HepG2 (cell line): Measurements from ENCODE around the gene PPIL6. TPM values are rescaled to one million over a fixed set of nuclear protein-coding genes. Genes with fewer than 3 reads are reported as not detected.

Experiments used
- KDM1A ChIP-seq: IDR thresholded peaks from 2 replicates; pipeline ENCODE4 v1.6.1; 2016; ENCODE audit warnings: missing compliant biosample characterization
- KDM2A ChIP-seq: sonication (generic); formaldehyde crosslinking; IDR thresholded peaks from 2 replicates; pipeline ENCODE4 v1.4.0; 2020; ENCODE audit warnings: low read depth, missing genetic modification reagents, borderline replicate concordance
- MAFK ChIP-seq, 2 experiments: IDR thresholded peaks in 1 of 2; conservative IDR thresholded peaks in 1 of 2; 2 replicates each; pipeline ENCODE4 v1.6.1; 2011; ENCODE audit warnings: improper control_type of control experiment in 2 of 2, low read length in 2 of 2
- MAZ ChIP-seq, 2 experiments: sonication (generic) in 1 of 2; formaldehyde crosslinking in 1 of 2; IDR thresholded peaks; 2 replicates each; pipeline versions ENCODE4 v1.5.0 to v1.6.1; 2012 to 2020; ENCODE audit warnings: low read depth in 2 of 2, mild to moderate bottlenecking in 2 of 2, borderline replicate concordance in 1 of 2, improper control_type of control experiment in 1 of 2, low read length in 1 of 2, missing genetic modification reagents in 1 of 2, moderate library complexity in 1 of 2
- MLLT10 ChIP-seq: sonication (generic); formaldehyde crosslinking; IDR thresholded peaks from 2 replicates; pipeline ENCODE4 v1.4.0; 2020; ENCODE audit warnings: missing genetic modification reagents
- MXI1 ChIP-seq: IDR thresholded peaks from 3 replicates; pipeline ENCODE4 v1.6.1; 2012; ENCODE audit warnings: low read depth, low read length, inconsistent platforms, borderline replicate concordance
- MYC ChIP-seq: sonication (generic); formaldehyde crosslinking; IDR thresholded peaks from 2 replicates; pipeline ENCODE4 v1.9.0; 2021; ENCODE audit warnings: missing genetic modification reagents, borderline replicate concordance
- POLR2A ChIP-seq, 2 experiments: IDR thresholded peaks; 2 replicates each; pipeline ENCODE4 v1.6.1; 2011; ENCODE audit warnings: low read depth in 2 of 2, low read length in 2 of 2, mild to moderate bottlenecking in 1 of 2, moderate library complexity in 1 of 2; ENCODE audit not compliant: insufficient read depth in 1 of 2
- POLR2AphosphoS5 ChIP-seq: IDR thresholded peaks from 2 replicates; pipeline ENCODE4 v1.6.1; 2012; ENCODE audit warnings: low read depth, low read length
- RNF2 ChIP-seq: fragments of 450-650 bp; conservative IDR thresholded peaks from 2 replicates; pipeline ENCODE4 v1.6.1; 2016; ENCODE audit warnings: low read depth
- TOPORS ChIP-seq: sonication (generic); formaldehyde crosslinking; IDR thresholded peaks from 2 replicates; pipeline ENCODE4 v1.8.0; 2023; ENCODE audit warnings: mild to moderate bottlenecking, missing genetic modification reagents
- ZNF34 ChIP-seq: sonication (generic); formaldehyde crosslinking; IDR thresholded peaks from 2 replicates; pipeline ENCODE4 v1.4.0; 2020; ENCODE audit warnings: mild to moderate bottlenecking, missing genetic modification reagents, borderline replicate concordance
- ZNF75D ChIP-seq: sonication (generic); formaldehyde crosslinking; IDR thresholded peaks from 2 replicates; pipeline ENCODE4 v1.8.1; 2023; ENCODE audit warnings: missing genetic modification reagents, mild to moderate bottlenecking, borderline replicate concordance
- ZNF83 ChIP-seq: sonication (generic); formaldehyde crosslinking; IDR thresholded peaks from 2 replicates; pipeline ENCODE4 v1.4.0; 2020; ENCODE audit warnings: missing genetic modification reagents, mild to moderate bottlenecking, borderline replicate concordance
- polyA plus RNA-seq, 8 experiments: library from polyadenylated mRNA; depleted of rRNA in 3 of 8; stranded (reverse) in 7 of 8; unstranded in 1 of 8; fragments of >200 nt; fragmentation: Illumina TruSeq in 4 of 8; extraction: Trizol in 4 of 8; gene quantifications; 2 replicates each; pipeline versions ENCODE4 v1.2.1 to v1.2.3, GENCODE V29; 2011 to 2016; ENCODE audit warnings: low read depth in 4 of 8, missing spikeins in 1 of 8, mixed read lengths in 1 of 8; ENCODE audit not compliant: insufficient read depth in 1 of 8
- total RNA-seq, 5 experiments: library from RNA; depleted of rRNA; stranded (reverse); fragments of >200 nt; fragmentation: Illumina TruSeq; extraction: Trizol; gene quantifications; 2 replicates each; pipeline ENCODE4 v1.2.3, GENCODE V29; 2016; ENCODE audit warnings: low read depth in 1 of 5
- TF ChIP-seq, protein P1 (sequence below): sonication (generic); formaldehyde crosslinking; IDR thresholded peaks from 2 replicates; pipeline ENCODE4 v1.4.0; 2020; ENCODE audit warnings: missing genetic modification reagents
- TF ChIP-seq, protein P2 (sequence below): IDR thresholded peaks from 2 replicates; pipeline ENCODE4 v1.6.1; 2012; ENCODE audit warnings: inconsistent platforms
- TF ChIP-seq, protein P3 (sequence below): sonication (generic); formaldehyde crosslinking; IDR thresholded peaks from 2 replicates; pipeline ENCODE4 v1.8.0; 2023; ENCODE audit warnings: mild to moderate bottlenecking, missing genetic modification reagents
- TF ChIP-seq, protein P4 (sequence below): sonication (generic); formaldehyde crosslinking; IDR thresholded peaks from 2 replicates; pipeline ENCODE4 v1.4.0; 2020; ENCODE audit warnings: mild to moderate bottlenecking, missing genetic modification reagents
- TF ChIP-seq, protein P5 (sequence below): sonication (generic); formaldehyde crosslinking; conservative IDR thresholded peaks from 2 replicates; pipeline ENCODE4 v1.4.0; 2020; ENCODE audit warnings: missing genetic modification reagents

The PPIL6 gene
- total and polyA plus RNA-seq, 2 of the 13 experiments (the other 11 are each of a cell fraction or from before 2014, with no cell fraction given) = 0.22 to 0.46 TPM

DNA sequence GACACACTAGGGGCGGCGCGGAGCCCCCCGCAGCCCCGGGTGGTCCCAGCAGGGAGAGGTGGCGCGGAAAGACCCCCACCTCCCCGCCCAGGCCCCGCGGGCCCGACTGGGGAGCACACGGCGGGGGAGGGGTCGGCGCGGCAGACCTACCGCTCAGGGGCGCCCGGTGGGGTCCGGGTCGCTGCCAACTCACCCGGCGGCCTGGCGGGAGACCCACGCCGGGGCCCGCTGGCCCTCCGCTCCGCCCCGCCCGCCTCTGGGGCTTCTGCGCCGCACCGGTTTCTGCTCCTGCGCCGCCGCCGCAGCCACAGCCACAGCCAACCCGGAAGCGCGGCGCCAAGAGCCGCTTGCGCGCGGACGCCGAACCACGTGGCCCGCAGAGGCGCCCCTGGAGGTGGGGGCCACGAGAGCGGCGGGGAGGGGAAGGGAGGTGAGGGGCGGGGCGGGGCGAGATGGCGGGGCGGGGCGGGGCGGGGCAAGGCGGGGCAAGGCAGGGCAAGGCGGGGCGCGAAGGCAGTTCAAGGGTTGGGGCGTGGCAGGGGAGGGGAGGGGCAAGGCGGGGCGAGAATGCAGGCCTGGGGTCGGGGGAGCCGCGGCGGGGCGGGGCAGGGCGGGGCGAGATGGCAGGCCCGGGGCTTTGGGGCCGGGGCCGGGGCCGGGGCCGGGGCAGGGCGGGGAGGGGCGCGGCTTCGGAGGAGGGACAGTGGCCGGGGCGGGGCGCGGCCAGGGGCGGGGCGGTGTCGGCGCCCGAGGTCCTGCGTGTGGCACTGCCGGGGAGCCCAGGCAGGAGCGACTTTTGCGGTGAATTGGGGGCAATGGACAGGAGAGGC is 42.7 kb upstream of the PPIL6 start, which contains the start of gene ZBTB24 (continued):
- TF ChIP-seq RNF2 (0 out of 2 replicates have a peak, but pooled peaks have one; percentile 27), KDM1A (no peak), MLLT10 (CRISPR knock-in tag) (no peak), ZNF34 (no peak), ZNF83 (CRISPR knock-in tag) (no peak), MXI1 (peak; percentile 90; the same call in 1 of the 3 replicates), ZNF75D (CRISPR knock-in tag) (no peak), MAFK (conservative IDR thresholded peaks at IDR 0.05 in 1 of 2, IDR thresholded peaks at IDR 0.05 in 1 of 2; ENCODE audit: low read length in 2 of 2) (no peak), MAZ (IDR thresholded peaks at IDR 0.05; ENCODE audit: borderline replicate concordance, low read depth, low read length) (peak; percentile 84; the same call in 1 of the 2 replicates), MAZ (CRISPR knock-in tag; IDR thresholded peaks at IDR 0.05; ENCODE audit: low read depth) (peak; percentile 91), TOPORS (CRISPR knock-in tag) (peak; percentile 48), MYC (peak; percentile 84; the same call in 1 of the 2 replicates), KDM2A (peak; percentile 57; the same call in 1 of the 2 replicates), POLR2A (IDR thresholded peaks at IDR 0.05; ENCODE audit: insufficient read depth in 1 of 2, low read depth in 2 of 2, low read length in 2 of 2) (peak; percentile 23 to 77; a peak in 3 of 4 replicates), POLR2AphosphoS5 (peak; percentile 34)
- TF ChIP-seq, protein P1, sequence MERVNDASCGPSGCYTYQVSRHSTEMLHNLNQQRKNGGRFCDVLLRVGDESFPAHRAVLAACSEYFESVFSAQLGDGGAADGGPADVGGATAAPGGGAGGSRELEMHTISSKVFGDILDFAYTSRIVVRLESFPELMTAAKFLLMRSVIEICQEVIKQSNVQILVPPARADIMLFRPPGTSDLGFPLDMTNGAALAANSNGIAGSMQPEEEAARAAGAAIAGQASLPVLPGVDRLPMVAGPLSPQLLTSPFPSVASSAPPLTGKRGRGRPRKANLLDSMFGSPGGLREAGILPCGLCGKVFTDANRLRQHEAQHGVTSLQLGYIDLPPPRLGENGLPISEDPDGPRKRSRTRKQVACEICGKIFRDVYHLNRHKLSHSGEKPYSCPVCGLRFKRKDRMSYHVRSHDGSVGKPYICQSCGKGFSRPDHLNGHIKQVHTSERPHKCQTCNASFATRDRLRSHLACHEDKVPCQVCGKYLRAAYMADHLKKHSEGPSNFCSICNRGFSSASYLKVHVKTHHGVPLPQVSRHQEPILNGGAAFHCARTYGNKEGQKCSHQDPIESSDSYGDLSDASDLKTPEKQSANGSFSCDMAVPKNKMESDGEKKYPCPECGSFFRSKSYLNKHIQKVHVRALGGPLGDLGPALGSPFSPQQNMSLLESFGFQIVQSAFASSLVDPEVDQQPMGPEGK = peak; percentile 93
- TF ChIP-seq, protein P2, sequence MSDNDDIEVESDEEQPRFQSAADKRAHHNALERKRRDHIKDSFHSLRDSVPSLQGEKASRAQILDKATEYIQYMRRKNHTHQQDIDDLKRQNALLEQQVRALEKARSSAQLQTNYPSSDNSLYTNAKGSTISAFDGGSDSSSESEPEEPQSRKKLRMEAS = peak; percentile 94
- TF ChIP-seq, protein P3, sequence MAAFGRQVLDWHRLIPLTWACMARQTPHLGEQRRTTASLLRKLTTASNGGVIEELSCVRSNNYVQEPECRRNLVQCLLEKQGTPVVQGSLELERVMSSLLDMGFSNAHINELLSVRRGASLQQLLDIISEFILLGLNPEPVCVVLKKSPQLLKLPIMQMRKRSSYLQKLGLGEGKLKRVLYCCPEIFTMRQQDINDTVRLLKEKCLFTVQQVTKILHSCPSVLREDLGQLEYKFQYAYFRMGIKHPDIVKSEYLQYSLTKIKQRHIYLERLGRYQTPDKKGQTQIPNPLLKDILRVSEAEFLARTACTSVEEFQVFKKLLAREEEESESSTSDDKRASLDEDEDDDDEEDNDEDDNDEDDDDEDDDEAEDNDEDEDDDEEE (CRISPR knock-in tag) = peak; percentile 79; the same call in 1 of the 2 replicates
- TF ChIP-seq, protein P4, sequence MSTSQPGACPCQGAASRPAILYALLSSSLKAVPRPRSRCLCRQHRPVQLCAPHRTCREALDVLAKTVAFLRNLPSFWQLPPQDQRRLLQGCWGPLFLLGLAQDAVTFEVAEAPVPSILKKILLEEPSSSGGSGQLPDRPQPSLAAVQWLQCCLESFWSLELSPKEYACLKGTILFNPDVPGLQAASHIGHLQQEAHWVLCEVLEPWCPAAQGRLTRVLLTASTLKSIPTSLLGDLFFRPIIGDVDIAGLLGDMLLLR (CRISPR knock-in tag) = peak; percentile 67; the same call in 1 of the 2 replicates
- TF ChIP-seq, protein P5, sequence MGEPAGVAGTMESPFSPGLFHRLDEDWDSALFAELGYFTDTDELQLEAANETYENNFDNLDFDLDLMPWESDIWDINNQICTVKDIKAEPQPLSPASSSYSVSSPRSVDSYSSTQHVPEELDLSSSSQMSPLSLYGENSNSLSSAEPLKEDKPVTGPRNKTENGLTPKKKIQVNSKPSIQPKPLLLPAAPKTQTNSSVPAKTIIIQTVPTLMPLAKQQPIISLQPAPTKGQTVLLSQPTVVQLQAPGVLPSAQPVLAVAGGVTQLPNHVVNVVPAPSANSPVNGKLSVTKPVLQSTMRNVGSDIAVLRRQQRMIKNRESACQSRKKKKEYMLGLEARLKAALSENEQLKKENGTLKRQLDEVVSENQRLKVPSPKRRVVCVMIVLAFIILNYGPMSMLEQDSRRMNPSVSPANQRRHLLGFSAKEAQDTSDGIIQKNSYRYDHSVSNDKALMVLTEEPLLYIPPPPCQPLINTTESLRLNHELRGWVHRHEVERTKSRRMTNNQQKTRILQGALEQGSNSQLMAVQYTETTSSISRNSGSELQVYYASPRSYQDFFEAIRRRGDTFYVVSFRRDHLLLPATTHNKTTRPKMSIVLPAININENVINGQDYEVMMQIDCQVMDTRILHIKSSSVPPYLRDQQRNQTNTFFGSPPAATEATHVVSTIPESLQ (CRISPR knock-in tag) = no peak
